HG03565 (cell line): ENCODE measurements around the gene ARAF.
A peak's percentile ranks its signal among the peaks of the same experiment; 100 is the strongest.
"Not testable (repeated sequence)": the region's sequence is repeated elsewhere in the genome, so short reads cannot be mapped to it uniquely, and the experiment has no call there.

ENCODE experiments used
- ATAC-seq: cut with Tn5 transposase; IDR thresholded peaks from one replicate; pipeline ENCODE4 v1.9.1; 2021; ENCODE audit warnings: mild to moderate bottlenecking, moderate library complexity; ENCODE audit not compliant: unreplicated experiment

ARAF gene

GRCh38 chrX:47560934-47561658 lies at the start of gene ARAF:
Gene ARAF, plus strand, starts transcription at chrX:47561205. Its CDS starts 1,763 bp downstream, at chrX:47562968.
- ATAC-seq = peak; percentile 79

GRCh38 chrX:47512383-47512782 lies 48.6 kb upstream of the ARAF start:
- ATAC-seq = not testable (repeated sequence)

- ATAC-seq = not testable (repeated sequence)
Measured at GRCh38 chrX:47513034-47513965, 47.7 kb upstream of the ARAF start.

GRCh38 chrX:47514533-47515235 lies 46.3 kb upstream of the ARAF start:
- no peak for ATAC-seq

- no peak for ATAC-seq
Measured at GRCh38 chrX:47515941-47516665, 44.9 kb upstream of the ARAF start.

- ATAC-seq = no peak
Measured at GRCh38 chrX:47518144-47518543, 42.9 kb upstream of the ARAF start.

GRCh38 chrX:47523297-47523696 lies 37.7 kb upstream of the ARAF start:
- ATAC-seq = no peak

- no peak for ATAC-seq
Measured at GRCh38 chrX:47523713-47524166, 37.3 kb upstream of the ARAF start.

- ATAC-seq = no peak
Measured at GRCh38 chrX:47529548-47529947, 31.5 kb upstream of the ARAF start.

- ATAC-seq = no peak
Measured at GRCh38 chrX:47530049-47530448, 31.0 kb upstream of the ARAF start.

- ATAC-seq = no peak
Measured at GRCh38 chrX:47539860-47540259, 21.1 kb upstream of the ARAF start.

- no peak for ATAC-seq
Measured at GRCh38 chrX:47540754-47541538, 20.1 kb upstream of the ARAF start.

- no peak for ATAC-seq
Measured at GRCh38 chrX:47543496-47543895, 17.5 kb upstream of the ARAF start.

GRCh38 chrX:47556045-47556623 lies 4.9 kb upstream of the ARAF start:
- ATAC-seq = peak; percentile 85

- ATAC-seq = no peak
Measured at GRCh38 chrX:47558436-47558835, 2.6 kb upstream of the ARAF start.

GRCh38 chrX:47560179-47560933 lies 649 bp upstream of the ARAF start:
- ATAC-seq = no peak

GRCh38 chrX:47561659-47562151 lies 700 bp downstream of the ARAF start:
- no peak for ATAC-seq

- ATAC-seq = no peak
Measured at GRCh38 chrX:47562615-47563243, 1.7 kb downstream of the ARAF start.
